IPS-20b (cell line): Measurements from ENCODE around the gene TMC1.
"Not testable (repeated sequence)": the region's sequence is repeated elsewhere in the genome, so short reads cannot be mapped to it uniquely, and the experiment has no call there.

ENCODE experiments used
- H3K27ac ChIP-seq: one replicate; pipeline ENCODE4 v1.5.1; 2013; ENCODE audit warnings: low read length
- H3K27me3 ChIP-seq: 2 replicates; pipeline ENCODE4 v1.6.1; 2013; ENCODE audit warnings: mild to moderate bottlenecking, low read length, inconsistent platforms; ENCODE audit not compliant: insufficient read depth
- H3K36me3 ChIP-seq: 2 replicates; pipeline ENCODE4 v1.6.1; 2013; ENCODE audit warnings: low read depth, mild to moderate bottlenecking, inconsistent platforms, low read length, moderate library complexity; ENCODE audit not compliant: insufficient read depth
- H3K4me1 ChIP-seq: 2 replicates; pipeline ENCODE4 v1.6.1; 2013; ENCODE audit warnings: mild to moderate bottlenecking, control low read depth, inconsistent platforms, low read length, moderate library complexity; ENCODE audit not compliant: insufficient read depth
- H3K4me3 ChIP-seq: 2 replicates; pipeline ENCODE4 v1.5.1; 2013; ENCODE audit warnings: mild to moderate bottlenecking, low read length, inconsistent platforms
- H3K9ac ChIP-seq: 2 replicates; pipeline ENCODE4 v1.6.1; 2013; ENCODE audit warnings: low read depth, mild to moderate bottlenecking, inconsistent platforms, low read length, moderate library complexity
- H3K9me3 ChIP-seq: 2 replicates; pipeline ENCODE4 v1.6.1; 2013; ENCODE audit warnings: mild to moderate bottlenecking, low read depth, low read length, inconsistent platforms; ENCODE audit not compliant: insufficient read depth

TMC1 gene

DNA sequence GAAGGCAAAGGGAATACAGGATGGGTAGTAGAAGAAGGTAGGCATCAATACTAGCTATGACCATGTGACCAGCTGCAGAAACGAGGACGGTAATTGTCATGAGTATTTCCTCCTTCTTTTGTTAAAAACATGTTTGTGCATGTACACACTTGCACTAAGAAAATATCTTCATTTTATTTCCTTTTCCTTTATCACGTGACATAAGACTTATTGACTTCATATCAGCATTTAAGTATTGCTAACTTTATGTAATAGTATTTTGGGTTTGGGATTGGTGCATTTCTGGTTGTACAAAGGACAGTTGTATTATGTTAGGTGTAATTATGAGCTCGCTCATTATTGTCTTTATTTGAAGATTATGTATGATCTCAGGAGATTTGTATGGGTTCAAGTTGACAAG lies 33.7 kb upstream of the TMC1 start:
- H3K36me3 ChIP-seq, H3K9me3 ChIP-seq, H3K4me3 ChIP-seq, H3K9ac ChIP-seq, H3K27ac ChIP-seq, H3K4me1 ChIP-seq, H3K27me3 ChIP-seq: not testable (repeated sequence)

DNA sequence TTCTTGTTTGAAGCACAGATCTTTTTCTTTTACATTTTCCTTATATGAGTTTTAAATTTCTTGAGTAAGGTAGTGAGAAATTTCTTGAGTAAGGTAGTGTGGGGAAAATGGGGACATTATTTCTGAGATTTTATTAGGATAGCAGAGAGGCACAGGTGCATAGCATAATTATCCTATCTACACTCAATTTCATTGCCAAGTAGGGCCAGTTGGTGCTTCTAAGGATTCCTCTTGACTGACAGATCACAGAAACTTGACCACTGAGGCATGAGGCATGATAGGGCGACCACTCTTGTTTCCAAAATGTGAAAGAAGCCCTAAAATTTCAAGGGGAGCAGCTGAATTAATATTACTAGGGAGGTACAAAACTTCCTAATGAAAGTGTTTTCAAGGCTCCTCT lies 31.4 kb upstream of the TMC1 start:
- no peaks in the 10 kb centered on the region for H3K9me3 ChIP-seq
- no peak overlapping the region for H3K27ac ChIP-seq
- no peaks in the 10 kb centered on the region for H3K36me3 ChIP-seq
- no peak overlapping the region for H3K9ac ChIP-seq
- H3K4me3 ChIP-seq: no peak overlapping the region
- peaks cover 4% of the 10 kb centered on the region; the same call in 1 of the 2 replicates for H3K4me1 ChIP-seq
- no peaks in the 10 kb centered on the region for H3K27me3 ChIP-seq

DNA sequence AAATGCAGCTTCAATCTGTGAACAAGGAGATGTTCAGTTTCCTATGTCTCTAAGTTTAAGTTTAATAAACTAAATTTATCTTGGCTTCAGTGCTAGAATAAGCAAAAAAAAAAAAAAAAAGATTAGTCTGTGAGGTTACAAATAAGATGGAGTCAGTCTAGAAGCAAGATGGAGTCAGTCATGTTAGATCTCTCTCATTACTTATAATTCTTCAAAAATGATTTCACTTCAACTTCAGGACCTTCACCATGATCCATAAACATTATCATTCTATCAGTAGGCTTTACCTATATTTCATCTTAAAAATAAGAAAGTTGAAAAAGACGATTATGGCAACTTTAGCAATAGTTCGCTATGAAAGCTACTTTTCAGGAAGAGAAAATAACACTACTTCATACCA lies 30.2 kb upstream of the TMC1 start:
- Histone ChIP-seq H3K27me3 (no peaks in the 10 kb centered on the region), H3K4me1 (peaks cover 4% of the 10 kb centered on the region; the same call in 1 of the 2 replicates), H3K36me3 (no peaks in the 10 kb centered on the region), H3K9ac (no peak overlapping the region), H3K4me3 (no peak overlapping the region), H3K9me3 (no peaks in the 10 kb centered on the region), H3K27ac (no peak overlapping the region)

DNA sequence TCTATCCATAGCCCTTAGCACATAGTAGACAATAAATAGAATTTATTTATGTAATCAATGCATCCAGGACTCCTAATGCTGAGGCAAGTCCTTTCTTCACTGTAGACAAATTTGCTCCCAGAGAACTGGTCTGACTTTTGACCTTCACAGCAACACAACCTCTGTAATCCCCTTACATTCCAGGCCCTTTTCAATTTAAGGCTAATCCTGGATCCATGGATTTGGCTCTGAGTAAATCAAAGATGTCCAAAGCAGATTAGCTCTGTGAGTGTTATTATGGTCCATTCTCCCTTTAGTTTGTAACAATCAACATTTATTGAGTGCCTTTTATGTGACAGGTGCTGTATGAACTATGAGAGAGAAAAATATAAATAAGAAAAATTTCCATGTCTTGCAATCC lies 27.4 kb upstream of the TMC1 start:
- H3K27me3 ChIP-seq: no peaks in the 10 kb centered on the region
- H3K36me3 ChIP-seq: no peaks in the 10 kb centered on the region
- H3K4me1 ChIP-seq: peaks cover 3% of the 10 kb centered on the region; the same call in 1 of the 2 replicates
- no peaks in the 10 kb centered on the region for H3K9me3 ChIP-seq
- no peak overlapping the region for H3K9ac ChIP-seq
- no peak overlapping the region for H3K27ac ChIP-seq
- no peak overlapping the region for H3K4me3 ChIP-seq

DNA sequence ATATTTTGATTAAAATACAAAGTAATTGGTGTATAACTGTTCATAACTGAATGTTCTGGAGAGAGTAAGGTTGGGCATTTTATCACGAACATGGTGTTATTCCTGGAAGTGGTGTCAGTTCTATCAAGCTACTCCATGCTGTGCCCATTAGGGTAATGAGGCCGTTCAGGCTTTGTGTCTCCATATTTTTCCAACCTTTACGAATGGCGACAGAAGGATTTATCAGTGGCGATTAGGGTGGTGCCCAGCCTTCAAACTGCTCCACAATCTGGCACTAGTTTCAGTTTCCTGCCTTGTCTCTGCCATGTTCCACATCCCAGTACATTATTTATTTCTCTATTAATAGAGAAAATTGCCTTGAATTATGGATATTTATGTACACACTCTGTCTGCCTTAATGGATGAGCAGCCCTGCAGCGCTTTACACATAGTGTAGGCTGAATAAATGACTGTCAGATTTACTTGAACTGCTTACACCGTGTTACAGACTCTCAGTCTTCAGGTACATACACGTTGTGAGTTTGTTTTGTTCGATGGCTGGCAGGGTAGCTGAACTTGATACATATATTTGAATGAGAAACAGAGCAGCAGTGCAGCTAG lies 23.9 kb upstream of the TMC1 start:
- H3K4me1 ChIP-seq: no peaks in the 10 kb centered on the region

DNA sequence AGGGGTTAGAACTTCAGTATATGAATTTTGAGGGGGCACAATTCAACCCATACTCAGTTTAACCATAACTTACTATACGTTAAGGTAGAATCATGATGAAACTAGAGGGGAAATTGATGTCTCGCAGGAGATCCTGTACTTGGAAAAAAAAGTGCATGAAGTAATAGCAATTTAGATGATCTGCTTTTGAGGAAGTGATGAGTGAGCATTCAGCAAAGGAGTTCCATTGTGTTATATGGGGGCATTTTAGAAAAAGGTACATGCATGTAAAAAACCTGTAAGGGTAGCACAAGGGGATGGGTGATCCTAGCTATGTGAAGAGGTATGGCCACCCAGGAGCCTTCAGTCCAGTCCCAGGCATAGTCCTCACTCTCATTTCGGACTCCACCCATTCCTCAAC lies 14.8 kb upstream of the TMC1 start:
- Histone ChIP-seq H3K36me3 (no peaks in the 10 kb centered on the region), H3K4me1 (no peaks in the 10 kb centered on the region), H3K4me3 (no peak overlapping the region), H3K27me3 (no peaks in the 10 kb centered on the region), H3K27ac (no peak overlapping the region), H3K9me3 (no peaks in the 10 kb centered on the region), H3K9ac (no peak overlapping the region)

More for the DNA sequence above, 23.9 kb upstream of the TMC1 start:
- no peaks in the 10 kb centered on the region for H3K36me3 ChIP-seq
- no peak overlapping the region for H3K27ac ChIP-seq
- H3K27me3 ChIP-seq: no peaks in the 10 kb centered on the region
- H3K4me3 ChIP-seq: no peak overlapping the region
- no peaks in the 10 kb centered on the region for H3K9me3 ChIP-seq
- H3K9ac ChIP-seq: no peak overlapping the region

DNA sequence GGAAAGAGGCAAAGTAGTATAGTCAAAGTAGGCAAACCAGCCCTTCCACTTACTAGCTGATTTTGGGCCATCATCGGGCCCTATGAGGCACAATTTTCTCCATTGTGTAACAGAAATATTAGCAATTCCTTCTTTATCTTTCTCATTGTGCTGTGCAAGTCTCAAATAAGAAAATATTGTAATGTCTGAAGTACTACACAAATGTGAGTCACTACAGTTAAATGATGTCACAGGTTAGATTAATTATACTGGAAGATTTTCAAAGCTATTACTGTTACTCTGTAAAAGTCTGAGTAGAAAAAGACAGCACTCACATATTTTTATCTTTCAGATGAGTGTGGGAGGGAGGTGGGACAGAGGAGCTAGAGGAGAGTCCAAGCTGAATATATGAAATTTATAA lies 12.4 kb upstream of the TMC1 start:
- no peak overlapping the region for H3K27ac ChIP-seq
- H3K4me3 ChIP-seq: no peak overlapping the region
- H3K4me1 ChIP-seq: no peaks in the 10 kb centered on the region
- no peak overlapping the region for H3K9ac ChIP-seq
- H3K36me3 ChIP-seq: no peaks in the 10 kb centered on the region
- H3K27me3 ChIP-seq: no peaks in the 10 kb centered on the region
- no peaks in the 10 kb centered on the region for H3K9me3 ChIP-seq

DNA sequence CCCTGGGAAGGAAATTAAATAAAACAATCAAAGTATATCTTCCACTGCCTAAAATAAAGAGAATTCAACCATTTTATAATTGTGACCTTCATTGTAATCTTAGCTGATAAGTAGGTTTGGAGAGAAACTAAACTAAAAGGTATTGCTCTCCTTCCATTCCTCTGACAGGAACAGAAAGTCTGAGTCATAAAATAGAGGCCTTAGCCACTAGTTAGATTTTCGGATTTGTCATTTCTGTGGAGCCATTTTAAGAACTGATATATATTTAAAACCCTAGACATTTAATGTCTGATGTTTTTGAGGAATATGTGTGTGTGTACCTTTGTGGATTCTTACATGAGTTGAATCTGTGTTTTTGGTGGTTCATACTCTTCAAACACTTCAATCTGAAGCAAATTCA lies 11.8 kb upstream of the TMC1 start:
- Histone ChIP-seq H3K9ac (no peak overlapping the region), H3K4me3 (no peak overlapping the region), H3K27ac (no peak overlapping the region), H3K27me3 (no peaks in the 10 kb centered on the region), H3K9me3 (no peaks in the 10 kb centered on the region), H3K36me3 (no peaks in the 10 kb centered on the region), H3K4me1 (no peaks in the 10 kb centered on the region)

DNA sequence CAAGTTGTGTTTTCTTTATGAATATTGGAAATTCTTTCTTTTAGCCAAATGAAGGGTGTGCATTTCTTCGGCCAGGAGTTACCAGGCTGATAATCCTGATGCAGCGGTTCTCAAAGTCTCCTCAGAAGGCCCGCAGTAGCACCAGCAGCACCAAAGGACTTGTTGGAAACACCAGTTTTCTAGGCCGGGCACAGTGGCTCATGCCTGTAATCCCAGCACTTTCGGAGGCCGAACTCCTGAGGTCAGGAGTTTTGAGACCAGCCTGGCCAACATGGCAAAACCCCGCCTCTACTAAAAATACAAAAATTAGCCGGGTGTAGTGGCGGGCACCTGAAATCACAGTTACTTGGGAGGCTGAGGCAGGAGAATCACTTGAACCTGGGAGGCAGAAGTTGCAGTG lies 397 bp upstream of the TMC1 start:
- not testable (repeated sequence) for H3K9me3 ChIP-seq, H3K9ac ChIP-seq, H3K4me3 ChIP-seq, H3K36me3 ChIP-seq, H3K27me3 ChIP-seq, H3K27ac ChIP-seq, H3K4me1 ChIP-seq

DNA sequence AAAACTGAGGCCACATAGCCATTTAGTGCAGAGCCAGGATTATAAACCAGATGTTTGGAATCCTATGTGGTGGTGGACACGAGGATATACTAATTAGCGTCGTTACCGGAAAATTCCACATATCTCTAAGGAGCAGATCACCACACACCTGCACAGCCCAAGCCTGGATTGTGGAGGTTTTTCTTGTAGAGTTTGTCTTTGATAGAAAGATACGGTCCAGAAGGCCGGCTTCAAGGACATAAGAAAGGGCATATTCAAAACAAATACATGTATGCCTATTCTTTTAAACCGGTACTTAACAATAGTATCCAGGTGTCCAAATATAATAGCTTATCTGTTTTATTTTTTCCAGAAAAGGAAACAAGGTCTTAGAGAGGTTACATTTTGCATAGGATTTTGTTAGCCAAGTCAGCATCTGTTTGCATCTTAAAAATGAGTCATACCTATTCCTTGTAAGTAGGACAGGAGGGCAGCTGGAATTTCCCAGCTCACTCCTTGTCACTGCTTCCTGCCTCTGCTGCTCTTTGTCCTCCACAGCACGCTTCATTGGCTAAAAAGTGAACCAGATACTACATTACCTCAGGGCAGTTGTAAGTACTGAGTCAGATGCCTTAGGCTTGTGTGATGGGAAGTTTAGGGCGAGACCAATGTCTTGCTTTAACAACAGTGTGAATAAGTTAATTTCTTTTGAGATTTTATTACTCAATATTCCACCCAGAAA lies 3.6 kb downstream of the TMC1 start:
- Histone ChIP-seq H3K9ac (no peak overlapping the region), H3K4me1 (peaks cover 18% of the 10 kb centered on the region), H3K36me3 (no peaks in the 10 kb centered on the region), H3K27ac (no peak overlapping the region), H3K27me3 (no peaks in the 10 kb centered on the region), H3K9me3 (no peaks in the 10 kb centered on the region), H3K4me3 (no peak overlapping the region)

DNA sequence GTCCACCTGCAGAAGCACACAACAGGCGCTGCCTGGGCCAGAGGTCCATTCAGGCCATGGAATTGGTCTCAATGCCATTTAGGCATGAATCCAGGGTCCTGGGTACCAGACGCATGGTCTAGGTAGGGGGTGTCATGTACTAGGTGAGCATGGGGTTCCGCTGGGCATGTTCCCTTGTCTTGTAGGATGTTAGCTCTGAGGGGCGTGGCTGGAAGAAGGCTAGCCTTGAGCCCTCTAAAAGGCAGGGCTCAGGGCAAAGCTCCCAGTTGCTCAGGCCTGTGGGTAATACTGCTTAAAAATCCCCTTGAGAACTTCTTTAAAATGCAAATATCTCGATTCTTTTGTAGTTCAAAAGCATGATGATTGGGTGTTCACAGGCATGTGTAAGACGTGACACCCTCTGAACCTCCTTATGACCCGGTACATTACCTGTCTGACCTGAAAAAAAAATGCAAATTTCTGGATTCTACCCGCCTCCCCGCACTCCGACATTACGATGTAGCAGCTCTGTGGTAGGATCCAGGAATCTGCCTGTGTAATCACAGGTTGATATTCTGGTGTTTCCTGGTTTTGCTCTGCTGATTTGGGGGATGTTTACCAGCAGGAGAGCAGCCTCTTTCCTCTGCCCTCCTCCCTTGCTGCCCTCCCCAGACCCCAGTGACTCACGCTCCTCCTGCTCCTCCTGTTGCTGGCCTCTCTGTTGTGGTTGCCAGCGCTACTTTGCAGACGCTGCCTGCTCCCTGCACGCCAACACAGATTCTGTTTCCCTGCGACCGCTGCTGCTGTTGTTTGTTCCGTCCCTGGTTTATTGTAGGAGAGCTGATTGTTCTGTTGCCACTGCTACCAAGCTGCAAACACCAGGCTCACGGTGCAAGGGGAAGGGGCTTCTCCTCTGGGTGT lies 5.7 kb downstream of the TMC1 start:
- H3K4me3 ChIP-seq: peak overlapping the region; percentile 53
- no peaks in the 10 kb centered on the region for H3K27me3 ChIP-seq
- H3K9ac ChIP-seq: peak overlapping the region; percentile 72; the same call in 1 of the 2 replicates
- H3K4me1 ChIP-seq: peaks cover 14% of the 10 kb centered on the region
- no peak overlapping the region for H3K27ac ChIP-seq
- no peaks in the 10 kb centered on the region for H3K9me3 ChIP-seq
- no peaks in the 10 kb centered on the region for H3K36me3 ChIP-seq
